HG03565 (cell line): ENCODE measurements around the gene NALCN.

Experiments used
- ATAC-seq: cut with Tn5 transposase; IDR thresholded peaks from one replicate; pipeline ENCODE4 v1.9.1; 2021; ENCODE audit warnings: mild to moderate bottlenecking, moderate library complexity; ENCODE audit not compliant: unreplicated experiment

The NALCN gene

DNA sequence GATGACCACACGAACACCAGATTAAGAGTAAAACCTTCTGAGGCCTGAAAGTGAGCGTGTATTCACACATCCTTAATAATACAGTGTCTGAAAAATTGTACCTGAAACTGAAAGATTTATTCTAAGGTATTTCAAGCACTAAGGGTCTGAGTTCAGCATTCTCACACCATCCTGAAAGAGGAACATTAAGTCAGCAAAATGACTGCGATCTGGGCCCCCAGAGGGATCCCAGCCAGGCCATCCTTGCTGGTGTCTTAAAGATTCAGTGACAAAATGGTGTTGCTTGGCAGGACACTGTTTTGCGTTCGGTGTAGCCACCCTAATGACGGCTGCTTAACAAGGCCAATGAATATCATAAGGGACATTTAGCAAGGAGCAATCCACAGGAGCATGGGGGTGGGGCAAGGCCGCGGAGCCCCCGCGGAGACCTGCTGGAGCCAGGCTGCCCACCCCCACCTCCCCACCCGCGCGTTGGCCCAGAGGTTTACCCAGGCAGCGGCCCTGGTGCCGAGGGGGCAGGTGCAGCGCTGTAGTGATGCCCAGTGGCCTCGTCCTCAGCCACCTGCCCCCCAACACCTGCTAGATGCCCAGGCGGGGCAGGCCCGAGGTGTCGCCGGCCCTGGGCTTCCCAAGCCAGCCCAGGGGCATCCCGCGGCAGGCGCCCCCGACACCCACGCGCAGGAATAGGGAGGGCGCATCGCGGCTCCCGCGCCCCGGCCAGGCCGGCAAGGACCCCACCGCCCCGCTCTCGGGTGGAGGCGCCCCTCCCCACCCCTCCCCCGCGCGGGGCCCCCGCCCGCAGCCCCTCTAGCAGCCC lies 742 bp downstream of the NALCN start:
- peak; percentile 40 for ATAC-seq

DNA sequence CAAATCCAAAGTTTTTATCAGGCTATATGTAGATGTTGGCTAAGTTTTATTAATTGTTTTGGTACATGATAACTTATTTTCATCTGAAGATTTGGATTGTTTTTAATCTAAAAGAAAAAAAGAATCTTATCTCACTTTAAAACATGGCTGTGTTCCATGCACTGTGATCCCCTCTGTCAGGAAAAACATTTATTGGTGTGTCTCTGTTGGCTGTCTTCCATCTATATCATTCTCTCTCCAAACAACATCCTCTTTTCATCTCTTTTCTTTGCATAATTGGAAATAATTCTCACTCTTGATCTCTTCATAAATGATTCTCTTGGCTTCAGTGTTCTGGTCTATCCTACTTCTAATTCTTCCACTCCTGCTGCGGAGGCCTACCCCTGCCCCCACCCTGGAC lies 4.2 kb downstream of the NALCN start:
- ATAC-seq: no peak

DNA sequence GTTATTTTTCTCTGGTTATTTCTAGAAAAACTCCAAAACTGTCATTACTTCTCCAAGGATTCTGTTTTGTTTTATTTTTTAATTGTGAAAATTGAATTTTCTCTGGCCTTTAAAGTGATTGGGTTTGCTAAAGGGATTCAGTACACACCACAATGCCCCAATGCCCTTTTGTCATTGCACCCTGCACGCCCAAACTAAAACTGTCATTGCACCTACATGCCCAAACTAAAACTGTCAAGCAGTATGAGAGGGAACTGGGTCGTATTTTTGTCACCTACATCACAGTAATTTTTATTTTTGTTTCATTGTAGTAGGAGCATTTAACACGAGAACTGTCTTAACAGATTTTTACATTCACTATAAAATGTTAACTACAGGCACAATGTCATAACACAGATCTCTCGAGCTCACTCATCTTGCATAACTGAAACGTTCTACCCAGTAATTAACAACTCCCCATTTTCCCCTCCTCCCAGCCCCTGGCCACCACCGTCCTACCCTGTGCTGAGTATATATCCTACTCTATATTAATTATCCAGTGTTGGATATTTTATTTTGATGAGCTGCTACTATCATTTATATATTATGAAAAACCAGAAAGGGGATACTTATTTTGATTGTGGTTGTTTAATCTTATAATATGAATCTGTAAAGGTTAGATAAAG lies 7.2 kb downstream of the NALCN start:
- ATAC-seq: no peak

DNA sequence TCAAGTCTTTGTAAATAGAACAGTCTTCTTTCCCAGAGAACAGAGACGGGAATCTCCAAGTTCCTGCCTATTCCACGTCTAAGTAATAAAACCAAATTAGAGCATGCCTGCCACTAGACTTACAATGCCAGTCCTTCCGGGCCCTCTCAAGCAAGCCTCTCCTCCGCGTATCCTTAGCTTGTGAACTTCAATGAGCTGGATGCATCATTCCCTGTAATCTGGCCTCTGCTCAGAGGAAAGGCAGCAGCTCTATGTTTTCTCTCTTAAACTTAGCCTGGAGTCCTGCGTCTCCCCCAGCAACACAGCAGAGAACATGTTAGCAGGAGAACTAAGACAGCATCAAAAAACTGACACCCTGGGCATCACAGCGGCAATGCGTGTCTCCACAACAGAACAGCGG lies 8.2 kb downstream of the NALCN start:
- no peak for ATAC-seq

DNA sequence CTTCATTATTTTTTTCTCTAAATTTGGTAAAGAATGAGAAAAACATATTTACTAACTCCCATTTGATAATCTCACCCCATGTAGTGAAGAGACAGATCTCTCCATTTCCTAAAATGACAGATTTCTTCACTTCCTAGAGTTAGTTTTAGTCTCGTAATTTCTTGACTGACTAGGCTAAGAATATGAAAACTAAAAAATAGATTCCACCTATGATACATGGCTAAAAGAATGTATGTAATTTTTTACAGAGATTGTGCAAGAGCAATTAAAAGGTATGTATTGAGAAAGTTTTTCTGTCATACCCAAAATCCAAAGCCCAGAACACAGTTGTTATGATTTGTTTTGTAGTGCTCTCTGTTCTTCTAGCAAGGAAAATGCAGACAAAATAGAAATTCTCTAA lies 9.5 kb downstream of the NALCN start:
- ATAC-seq: no peak

DNA sequence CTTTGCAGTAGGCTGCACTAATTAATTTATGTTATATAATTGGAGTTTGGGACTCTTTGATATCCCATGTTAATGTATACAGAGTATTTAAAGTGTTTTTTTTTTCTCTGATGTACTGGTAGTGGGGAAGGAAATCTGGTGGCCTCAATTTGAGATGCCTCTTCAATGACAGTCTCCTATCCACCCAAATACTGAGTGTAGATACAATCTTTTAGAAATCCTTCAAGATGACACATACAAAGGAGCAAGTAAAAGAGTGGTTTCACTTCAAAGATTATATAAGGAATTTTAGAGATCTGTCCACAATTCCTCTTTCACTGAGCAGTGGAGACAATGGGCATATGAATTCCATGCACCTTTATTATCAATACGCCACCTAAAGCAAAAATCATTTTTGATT lies 15.1 kb downstream of the NALCN start:
- ATAC-seq: no peak

DNA sequence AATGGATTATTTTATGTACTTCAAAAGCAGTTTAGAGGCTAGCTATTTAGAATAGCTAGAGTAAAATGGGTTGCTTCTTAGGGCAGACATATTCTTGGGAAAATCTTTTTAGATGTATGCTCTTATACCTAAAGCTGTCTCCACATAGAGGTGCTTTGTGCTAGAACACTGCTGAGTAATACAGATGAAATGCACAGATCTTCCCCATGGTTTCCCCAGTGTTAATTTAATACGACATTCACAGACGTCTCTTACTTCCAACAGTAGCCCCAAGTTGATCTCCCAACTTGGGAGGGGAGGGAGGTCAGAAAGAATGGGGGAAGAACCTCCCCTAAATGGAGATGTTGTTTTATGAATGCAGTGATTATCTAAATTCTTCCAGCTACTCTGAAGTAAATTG lies 16.9 kb downstream of the NALCN start:
- ATAC-seq: no peak

DNA sequence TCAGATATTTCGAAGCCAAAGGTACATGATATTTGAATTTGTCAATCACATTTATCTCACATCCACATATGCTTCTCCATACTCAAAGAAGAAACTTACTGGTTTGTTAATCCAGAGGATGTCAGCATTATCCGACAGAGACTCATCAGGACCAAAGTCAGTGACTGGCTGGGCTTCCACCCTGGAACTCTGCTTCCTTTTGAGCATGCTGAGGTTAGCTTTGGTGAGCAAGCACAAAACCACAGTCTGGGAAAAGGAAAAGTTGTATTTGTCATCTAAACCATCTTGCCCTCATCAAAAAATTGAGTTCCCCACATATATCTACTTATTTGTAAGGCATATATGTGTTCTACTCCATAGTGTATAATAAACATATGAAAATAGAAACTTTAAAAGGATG lies 17.4 kb downstream of the NALCN start:
- no peak for ATAC-seq

DNA sequence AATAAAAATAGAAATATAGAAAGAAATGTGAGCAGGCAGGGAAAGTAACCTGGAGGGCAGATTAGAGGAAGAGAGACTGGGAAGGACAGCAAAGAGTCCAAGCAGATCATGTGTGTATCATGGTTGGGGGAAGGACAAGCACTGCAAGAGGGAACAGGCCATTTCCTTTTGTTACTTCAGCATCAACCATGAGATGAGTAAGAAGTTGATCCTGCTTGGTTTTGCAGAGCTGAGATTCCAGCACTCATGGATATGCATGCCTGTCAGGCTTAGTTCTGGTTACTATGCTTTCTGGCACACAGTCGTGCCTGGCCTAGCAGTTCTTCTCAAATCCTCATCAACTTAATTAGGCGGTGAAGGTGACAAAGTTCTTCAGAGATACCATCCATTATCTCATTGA lies 18.1 kb downstream of the NALCN start:
- ATAC-seq: no peak

DNA sequence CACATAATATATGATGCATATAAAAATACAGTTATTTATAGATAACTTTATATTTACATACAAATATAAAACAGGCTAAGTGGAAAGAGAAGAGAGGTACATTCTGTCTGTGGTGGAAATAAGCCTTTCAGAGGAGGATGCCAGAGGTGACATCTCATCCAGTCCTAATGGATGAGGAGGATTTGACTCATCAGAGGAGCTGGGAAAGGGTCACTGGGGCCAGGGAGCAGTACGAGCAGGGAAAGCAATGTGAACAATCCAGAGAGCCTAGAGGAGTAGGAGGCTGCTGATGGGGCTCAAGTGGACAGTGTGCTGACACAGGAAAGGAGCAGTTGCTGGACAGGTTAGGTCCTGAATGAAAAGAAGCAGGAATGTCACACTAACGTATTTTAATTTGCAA lies 18.6 kb downstream of the NALCN start:
- ATAC-seq: no peak

DNA sequence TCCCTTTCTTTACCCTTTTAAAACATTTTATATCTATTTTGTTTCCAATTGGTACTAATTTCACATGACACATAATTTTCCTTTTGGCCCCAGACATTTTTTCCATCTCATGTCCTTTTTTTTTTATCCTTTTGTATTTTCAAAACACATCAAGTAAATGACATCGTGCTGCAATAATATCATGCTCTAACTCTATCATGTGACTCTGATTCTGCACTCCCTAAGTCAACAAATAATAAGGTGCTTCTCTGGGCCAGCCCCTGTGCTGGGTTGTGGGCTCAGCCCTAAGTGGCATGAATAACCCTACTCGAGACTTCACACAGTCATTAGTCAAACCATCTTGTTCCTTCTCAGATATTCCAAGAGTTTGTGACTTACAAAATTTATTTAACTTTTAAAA lies 21.7 kb downstream of the NALCN start:
- no peak for ATAC-seq

DNA sequence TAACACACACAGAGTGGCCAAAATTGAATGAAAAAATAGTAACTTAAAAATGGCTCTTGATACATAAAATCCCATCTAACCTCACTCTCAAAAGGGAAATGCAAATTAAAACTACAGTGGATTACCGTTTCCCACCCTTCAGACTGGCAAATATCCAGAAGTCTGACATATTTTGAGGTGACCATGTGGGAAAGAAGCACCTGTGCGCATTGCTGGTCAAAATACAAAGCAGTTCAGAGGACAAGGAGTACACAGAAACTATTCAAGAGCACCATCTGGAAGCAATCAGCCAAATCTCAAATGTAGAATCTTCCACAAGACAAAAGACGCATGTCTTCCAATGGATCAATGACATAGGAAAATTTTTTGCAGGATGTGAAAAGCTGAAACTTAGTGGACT lies 23.2 kb downstream of the NALCN start:
- no peak for ATAC-seq

DNA sequence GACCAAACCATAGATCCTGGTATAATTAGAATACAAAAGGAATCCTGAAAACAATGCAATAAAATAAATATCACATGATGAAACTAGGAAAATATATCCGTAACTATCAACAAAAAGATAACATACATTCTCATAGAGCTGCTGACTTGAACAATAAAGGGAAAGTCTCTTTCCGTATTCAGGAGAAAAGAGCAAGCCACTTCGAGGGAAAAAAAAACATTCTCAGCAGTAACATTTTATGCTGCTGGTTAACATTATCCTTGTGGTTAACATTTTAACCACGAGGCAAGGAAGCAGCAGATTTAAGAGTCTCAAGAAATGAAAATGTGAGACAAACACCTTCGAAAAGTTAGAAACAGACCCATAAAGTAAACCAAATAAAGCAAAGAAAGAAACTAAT lies 25.8 kb downstream of the NALCN start:
- ATAC-seq: no peak

DNA sequence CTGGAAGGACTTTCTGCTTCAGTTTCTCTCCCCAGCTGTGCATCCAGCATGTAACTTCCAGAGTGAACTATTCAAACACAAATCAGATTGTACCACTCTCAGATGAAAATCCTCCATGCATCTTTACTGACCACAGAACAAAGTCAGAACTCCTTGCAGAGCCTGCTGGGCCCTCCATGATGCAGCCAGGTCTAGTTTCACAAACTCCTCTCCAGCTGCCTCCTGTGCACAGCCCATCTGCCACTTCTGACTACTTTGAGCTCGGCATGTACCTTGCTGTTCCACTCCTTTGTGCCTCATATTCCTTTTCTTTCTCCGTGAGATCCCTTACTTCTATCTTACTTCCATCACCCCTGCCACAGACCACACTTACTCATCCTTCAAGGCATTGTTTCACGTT lies 31.4 kb downstream of the NALCN start:
- no peak for ATAC-seq

DNA sequence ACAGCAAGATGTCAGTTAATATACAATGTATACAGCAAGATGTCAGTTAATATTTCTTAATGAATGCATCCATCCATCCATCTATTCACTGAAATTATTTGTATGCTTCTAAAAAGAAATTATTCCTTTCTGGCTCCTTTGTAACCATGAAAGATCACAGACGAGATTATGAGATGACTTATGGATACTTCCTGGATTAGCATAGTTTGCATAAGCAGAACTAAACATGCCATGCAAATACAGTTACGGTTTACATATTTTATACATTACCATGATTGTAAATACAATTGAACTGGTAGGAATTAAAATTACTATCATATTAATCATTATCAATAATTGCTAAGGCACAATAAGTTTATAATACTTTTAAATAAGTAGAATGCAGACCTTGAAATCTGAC lies 32.7 kb downstream of the NALCN start:
- ATAC-seq: no peak

DNA sequence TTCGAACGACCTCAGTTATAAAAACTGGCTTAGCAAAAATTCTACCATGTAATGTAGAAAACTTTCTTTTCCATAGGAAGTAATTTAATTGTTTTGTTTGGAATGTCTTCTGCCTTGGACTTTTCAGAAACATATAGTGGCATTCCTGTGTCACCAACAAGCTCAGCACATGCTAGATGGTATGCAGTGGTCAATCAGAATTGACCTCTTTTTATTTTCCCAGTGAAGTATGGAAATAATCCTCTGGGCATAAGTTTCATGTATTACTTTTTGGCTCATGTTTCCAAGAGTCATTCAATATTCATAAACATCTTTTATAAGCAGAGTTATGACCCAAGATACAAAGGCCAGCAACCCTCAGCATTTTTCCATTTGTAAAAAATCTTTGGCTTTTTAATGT lies 33.6 kb downstream of the NALCN start:
- no peak for ATAC-seq

DNA sequence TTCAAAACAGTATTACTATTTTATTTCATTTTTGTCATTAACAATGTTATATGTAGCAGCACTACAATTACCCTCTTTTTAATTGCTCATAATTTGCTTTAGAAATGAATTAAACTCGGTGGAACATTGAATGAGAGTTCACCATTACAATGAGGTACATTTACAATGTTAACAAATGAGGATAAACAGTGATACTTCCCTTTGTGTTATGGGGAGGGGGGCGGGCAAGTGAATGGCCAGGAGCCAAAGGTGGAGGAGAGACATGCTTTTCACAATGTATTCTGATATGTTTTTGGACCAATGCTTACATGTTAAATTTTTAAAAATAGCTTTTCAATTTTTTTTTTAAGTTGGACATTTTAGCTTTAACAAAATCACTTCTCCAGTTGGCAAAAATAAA lies 34.2 kb downstream of the NALCN start:
- no peak for ATAC-seq

DNA sequence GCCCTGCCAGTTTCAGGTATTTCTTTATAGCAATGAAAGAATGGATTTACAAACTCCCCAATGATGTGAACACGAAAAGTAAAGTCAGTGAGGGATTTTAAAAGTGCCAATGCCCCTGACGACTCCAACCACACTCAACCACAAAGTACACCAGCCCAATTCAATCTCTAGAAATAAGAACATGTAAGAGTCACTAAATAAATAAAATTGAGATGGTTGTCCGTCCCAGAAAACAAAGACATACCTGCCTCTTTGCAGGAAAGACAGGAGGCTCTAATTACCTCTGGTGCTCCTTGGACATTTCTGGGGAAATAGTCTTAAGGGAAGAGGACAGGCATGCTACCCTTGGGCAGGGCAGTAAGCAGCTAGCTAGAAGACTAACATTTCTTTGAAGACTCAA lies 55.8 kb downstream of the NALCN start:
- ATAC-seq: no peak

DNA sequence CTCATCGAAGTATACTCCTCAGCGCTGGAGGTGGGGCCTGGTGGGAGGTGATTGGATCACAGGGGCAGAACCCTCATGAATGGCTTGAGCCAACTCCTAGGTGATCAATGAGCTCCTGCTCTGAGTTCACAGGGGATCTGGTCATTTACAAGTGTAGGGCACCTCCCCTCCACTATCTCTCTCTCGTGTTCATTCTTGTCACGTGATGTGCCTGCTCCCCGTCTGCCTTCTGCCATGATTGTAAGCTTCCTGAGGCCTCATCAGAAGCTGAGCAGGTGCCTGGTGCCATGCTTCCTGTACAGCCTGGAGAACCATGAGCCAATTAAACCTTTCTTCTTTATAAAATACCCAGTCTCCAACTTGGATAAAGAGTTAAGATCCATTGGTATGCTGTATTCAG lies 61.4 kb downstream of the NALCN start:
- no peak for ATAC-seq

DNA sequence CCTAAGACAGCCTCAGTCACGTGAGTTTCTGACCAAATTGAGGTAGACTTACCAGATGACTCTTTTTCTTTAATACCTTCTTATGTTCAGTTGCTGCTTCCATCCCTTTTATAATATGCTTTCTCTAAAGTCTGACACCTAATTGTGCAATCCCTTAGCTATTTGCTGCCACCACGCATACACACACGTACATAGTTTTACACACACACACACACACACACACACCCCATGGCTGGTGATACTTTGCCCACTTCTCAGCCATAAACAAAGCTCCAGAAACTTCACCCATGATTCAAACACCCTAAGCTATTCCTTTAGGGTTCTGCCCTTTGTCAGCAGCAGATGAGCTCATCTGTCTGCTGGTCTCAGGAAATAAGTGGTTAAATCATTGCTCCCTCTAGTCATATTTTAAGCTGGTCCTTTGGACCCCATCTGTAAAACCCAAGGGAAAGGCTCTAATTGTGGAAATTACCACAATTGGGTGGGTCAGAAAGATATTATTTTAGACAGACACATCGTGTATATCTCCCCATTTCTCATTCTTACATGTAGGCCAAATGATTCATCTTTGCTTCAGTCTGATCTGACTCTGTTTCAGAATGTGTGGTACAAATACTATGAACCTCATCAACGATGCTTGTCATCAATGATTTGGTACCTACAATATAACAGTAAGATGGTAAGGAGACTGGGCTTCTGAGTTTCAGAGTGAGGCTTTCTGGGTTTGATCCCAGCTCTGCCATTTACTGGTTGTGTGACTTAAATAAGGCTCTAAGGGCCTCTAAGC lies 69.2 kb downstream of the NALCN start:
- no peak for ATAC-seq

DNA sequence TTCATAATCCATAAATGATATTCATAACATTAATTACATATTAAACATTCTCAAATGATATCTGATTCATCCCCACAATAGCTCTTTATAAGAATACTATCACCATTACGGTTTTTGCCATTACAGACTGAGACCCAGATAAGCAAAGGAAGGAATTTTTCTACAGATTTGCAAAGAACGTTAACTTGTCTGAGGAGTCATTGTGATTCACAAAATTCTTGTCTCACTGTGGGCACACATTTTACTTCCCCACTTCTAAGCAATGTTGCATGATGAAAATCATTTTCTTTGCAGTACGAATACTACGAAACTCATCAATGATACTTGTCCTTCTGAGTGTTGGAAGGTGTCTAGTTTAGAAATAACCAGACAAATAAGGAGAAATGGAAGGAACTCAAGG lies 70.1 kb downstream of the NALCN start:
- no peak for ATAC-seq
